ENCODE results near the gene SIRT4.

DNA sequence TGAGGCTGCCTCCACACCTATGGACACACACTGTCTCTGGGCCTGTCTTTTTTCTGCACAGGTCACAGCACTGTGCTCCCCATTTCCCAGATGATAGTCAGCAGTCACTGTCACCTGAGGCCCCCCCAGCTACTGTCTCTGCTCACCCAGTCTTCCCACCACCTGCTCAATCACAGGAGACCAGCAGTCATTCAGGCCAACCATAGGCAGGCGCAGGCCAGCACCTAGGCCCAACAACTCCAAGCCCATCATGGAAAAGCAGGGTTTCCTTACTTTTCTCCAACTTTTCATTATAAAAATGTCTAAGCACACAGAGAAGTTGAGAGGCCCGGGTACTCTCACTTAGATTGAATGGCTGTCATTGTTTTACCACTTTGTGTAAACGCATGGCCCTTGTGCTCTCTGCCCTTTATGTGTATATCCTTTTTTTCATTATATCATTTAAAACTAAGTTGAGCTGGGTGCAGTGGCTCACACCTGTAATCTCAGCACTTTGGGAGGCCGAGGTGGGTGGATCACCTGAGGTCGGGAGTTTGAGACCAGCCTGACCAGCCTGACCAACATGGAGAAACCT is 43.7 kb upstream of the SIRT4 start:
- TF ChIP-seq, protein P1, sequence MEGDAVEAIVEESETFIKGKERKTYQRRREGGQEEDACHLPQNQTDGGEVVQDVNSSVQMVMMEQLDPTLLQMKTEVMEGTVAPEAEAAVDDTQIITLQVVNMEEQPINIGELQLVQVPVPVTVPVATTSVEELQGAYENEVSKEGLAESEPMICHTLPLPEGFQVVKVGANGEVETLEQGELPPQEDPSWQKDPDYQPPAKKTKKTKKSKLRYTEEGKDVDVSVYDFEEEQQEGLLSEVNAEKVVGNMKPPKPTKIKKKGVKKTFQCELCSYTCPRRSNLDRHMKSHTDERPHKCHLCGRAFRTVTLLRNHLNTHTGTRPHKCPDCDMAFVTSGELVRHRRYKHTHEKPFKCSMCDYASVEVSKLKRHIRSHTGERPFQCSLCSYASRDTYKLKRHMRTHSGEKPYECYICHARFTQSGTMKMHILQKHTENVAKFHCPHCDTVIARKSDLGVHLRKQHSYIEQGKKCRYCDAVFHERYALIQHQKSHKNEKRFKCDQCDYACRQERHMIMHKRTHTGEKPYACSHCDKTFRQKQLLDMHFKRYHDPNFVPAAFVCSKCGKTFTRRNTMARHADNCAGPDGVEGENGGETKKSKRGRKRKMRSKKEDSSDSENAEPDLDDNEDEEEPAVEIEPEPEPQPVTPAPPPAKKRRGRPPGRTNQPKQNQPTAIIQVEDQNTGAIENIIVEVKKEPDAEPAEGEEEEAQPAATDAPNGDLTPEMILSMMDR (IDR thresholded peaks at IDR 0.05) = no peak
- TF ChIP-seq POLR2A (IDR thresholded peaks at IDR 0.05) (no peak), POLR2AphosphoS5 (IDR thresholded peaks at IDR 0.05; ENCODE audit: insufficient read depth in 1 of 2, low read depth in 1 of 2) (no peak)

Measured in vagina (tissue), 2 donors.